ENCODE measurements around the gene FAM227B. TPM values are rescaled to one million over a fixed set of nuclear protein-coding genes. Genes with fewer than 3 reads are reported as not detected.
"Not testable (repeated sequence)": the region's sequence is repeated elsewhere in the genome, so short reads cannot be mapped to it uniquely, and the experiment has no call there.

The FAM227B gene
- total RNA-seq, 2 donors from 2014 or later: 2.1 TPM; not detected in 1

- H3K36me3 ChIP-seq (replicated peaks in 1 of 2; ENCODE audit: insufficient read depth in 1 of 2, low read depth in 2 of 2): no peaks in the 10 kb centered on the region
- H3K27me3 ChIP-seq: no peaks in the 10 kb centered on the region
- no peak overlapping the region for H3K4me3 ChIP-seq
- DNase-seq (no peak), ATAC-seq (no peak)
- no peaks in the 10 kb centered on the region for H3K4me1 ChIP-seq
- no peak overlapping the region for H3K27ac ChIP-seq
- TF ChIP-seq POLR2A (IDR thresholded peaks at IDR 0.05) (no peak), CTCF (IDR thresholded peaks at IDR 0.05) (no peak)
- H3K9me3 ChIP-seq: no peaks in the 10 kb centered on the region
- intact Hi-C loops (cut with DNase I): no loop called here
Measured at GRCh38 chr15:49606594-49606993, 14.0 kb downstream of the FAM227B start.

GRCh38 chr15:49605588-49605987 is 15.0 kb downstream of the FAM227B start:
- no peaks in the 10 kb centered on the region for H3K36me3 ChIP-seq (replicated peaks in 1 of 2; ENCODE audit: insufficient read depth in 1 of 2, low read depth in 2 of 2)

GRCh38 chr15:49604625-49605409 is 15.8 kb downstream of the FAM227B start:
- DNase-seq: no peak
- no peak overlapping the region for H3K4me3 ChIP-seq
- ATAC-seq: no peak
- no peaks in the 10 kb centered on the region for H3K36me3 ChIP-seq (replicated peaks in 1 of 2; ENCODE audit: insufficient read depth in 1 of 2, low read depth in 2 of 2)
- WGBS, 2 donors: 97 to 100% methylated on average over 1 to 2 of the region's 2 CpGs
- no peak overlapping the region for H3K27ac ChIP-seq
- no peaks in the 10 kb centered on the region for H3K27me3 ChIP-seq
- no peaks in the 10 kb centered on the region for H3K9me3 ChIP-seq
- intact Hi-C loops (cut with DNase I): no loop called here
- no peaks in the 10 kb centered on the region for H3K4me1 ChIP-seq
- TF ChIP-seq POLR2A (IDR thresholded peaks at IDR 0.05) (no peak), CTCF (IDR thresholded peaks at IDR 0.05) (no peak)

More at GRCh38 chr15:49605588-49605987, 15.0 kb downstream of the FAM227B start:
- 96 to 100% methylated on average over 2 of the region's 2 CpGs for WGBS, 2 donors
- TF ChIP-seq CTCF (IDR thresholded peaks at IDR 0.05) (no peak), POLR2A (IDR thresholded peaks at IDR 0.05) (no peak)
- Histone ChIP-seq H3K4me1 (no peaks in the 10 kb centered on the region), H3K27me3 (no peaks in the 10 kb centered on the region), H3K4me3 (no peak overlapping the region), H3K9me3 (no peaks in the 10 kb centered on the region), H3K27ac (no peak overlapping the region)
- intact Hi-C loops (cut with DNase I): no loop called here
- ATAC-seq (no peak), DNase-seq (no peak)

GRCh38 chr15:49592829-49593316 is 27.7 kb downstream of the FAM227B start:
- DNase-seq; H3K27me3 ChIP-seq; H3K27ac ChIP-seq; H3K9me3 ChIP-seq; ATAC-seq; H3K36me3 ChIP-seq (replicated peaks in 1 of 2; ENCODE audit: insufficient read depth in 1 of 2, low read depth in 2 of 2); intact Hi-C loops (cut with DNase I); H3K4me3 ChIP-seq; H3K4me1 ChIP-seq: not testable (repeated sequence)
- WGBS, 2 donors: 93 to 98% methylated on average over 7 to 9 of the region's 12 CpGs

GRCh38 chr15:49589030-49589429 is 31.6 kb downstream of the FAM227B start:
- intact Hi-C loops (cut with DNase I): no loop called here
- no peaks in the 10 kb centered on the region for H3K4me1 ChIP-seq
- no peak for TF ChIP-seq POLR2A (IDR thresholded peaks at IDR 0.05)
- no peak for TF ChIP-seq CTCF (IDR thresholded peaks at IDR 0.05)
- no peak overlapping the region for H3K4me3 ChIP-seq
- no peaks in the 10 kb centered on the region for H3K9me3 ChIP-seq
- ATAC-seq (no peak), DNase-seq (no peak)
- no peak overlapping the region for H3K27ac ChIP-seq
- no peaks in the 10 kb centered on the region for H3K36me3 ChIP-seq (replicated peaks in 1 of 2; ENCODE audit: insufficient read depth in 1 of 2, low read depth in 2 of 2)
- no peaks in the 10 kb centered on the region for H3K27me3 ChIP-seq

Measured in body of pancreas (tissue), 4 donors.